H9 (cell line): ENCODE data around the gene IRF7. TPM values are rescaled to one million over a fixed set of nuclear protein-coding genes. Genes with fewer than 3 reads are reported as not detected.

Source experiments
- DNase-seq: peaks from one replicate; pipeline ENCODE4 v3.0.0-alpha.2; 2017
- H2AFZ ChIP-seq: one replicate; pipeline ENCODE4 v1.6.1; 2013; ENCODE audit warnings: mild to moderate bottlenecking, low read length, control low read depth, moderate library complexity
- H2AK5ac ChIP-seq: 2 replicates; pipeline ENCODE4 v1.6.1; 2013; ENCODE audit warnings: low read length, control low read depth, mixed read lengths; ENCODE audit not compliant: insufficient read length
- H2BK120ac ChIP-seq: one replicate; pipeline ENCODE4 v1.6.1; 2013; ENCODE audit warnings: low read depth, mild to moderate bottlenecking, low read length, control low read depth, inconsistent platforms; ENCODE audit not compliant: poor library complexity, severe bottlenecking
- H2BK12ac ChIP-seq: 2 replicates; pipeline ENCODE4 v1.6.1; 2013; ENCODE audit warnings: low read length, control low read depth, mixed read lengths, low read depth; ENCODE audit not compliant: insufficient read length
- H2BK15ac ChIP-seq: 2 replicates; pipeline ENCODE4 v1.6.1; 2013; ENCODE audit warnings: low read depth, low read length, control low read depth
- H2BK20ac ChIP-seq: one replicate; pipeline ENCODE4 v1.6.1; 2013; ENCODE audit warnings: low read depth, mild to moderate bottlenecking, low read length, control low read depth, inconsistent platforms; ENCODE audit not compliant: poor library complexity, severe bottlenecking
- H2BK5ac ChIP-seq: 2 replicates; pipeline ENCODE4 v1.6.1; 2013; ENCODE audit warnings: low read length, control low read depth, mixed read lengths; ENCODE audit not compliant: insufficient read length
- H3K14ac ChIP-seq: 2 replicates; pipeline ENCODE4 v1.6.1; 2013; ENCODE audit warnings: low read length, control low read depth; ENCODE audit not compliant: insufficient read depth
- H3K18ac ChIP-seq: 2 replicates; pipeline ENCODE4 v1.6.1; 2013; ENCODE audit warnings: low read depth, mild to moderate bottlenecking, mixed read lengths, low read length, control low read depth; ENCODE audit not compliant: insufficient read length
- H3K23ac ChIP-seq: 2 replicates; pipeline ENCODE4 v1.6.1; 2013; ENCODE audit warnings: low read length, control low read depth, mixed read lengths, low read depth; ENCODE audit not compliant: insufficient read length
- H3K23me2 ChIP-seq: 2 replicates; pipeline ENCODE4 v1.6.1; 2013; ENCODE audit warnings: low read depth, mild to moderate bottlenecking, mixed read lengths, low read length, control low read depth; ENCODE audit not compliant: insufficient read length, poor library complexity, severe bottlenecking
- H3K27ac ChIP-seq: 2 replicates; pipeline ENCODE4 v1.5.1; 2013; ENCODE audit warnings: low read length, control low read depth, mixed read lengths, low read depth; ENCODE audit not compliant: insufficient read length
- H3K27me3 ChIP-seq: 2 replicates; pipeline ENCODE4 v1.6.1; 2013; ENCODE audit warnings: low read length, control low read depth, inconsistent platforms; ENCODE audit not compliant: insufficient read depth
- H3K4ac ChIP-seq: 2 replicates; pipeline ENCODE4 v1.6.1; 2013; ENCODE audit warnings: low read depth, mild to moderate bottlenecking, control low read depth, inconsistent platforms, low read length, moderate library complexity
- H3K4me1 ChIP-seq: 2 replicates; pipeline ENCODE4 v1.6.1; 2013; ENCODE audit warnings: low read length, control low read depth, inconsistent platforms; ENCODE audit not compliant: insufficient read depth
- H3K4me2 ChIP-seq: 2 replicates; pipeline ENCODE4 v1.6.1; 2013; ENCODE audit warnings: low read length, control low read depth, mixed read lengths; ENCODE audit not compliant: insufficient read length, insufficient read depth
- H3K56ac ChIP-seq: 2 replicates; pipeline ENCODE4 v1.6.1; 2013; ENCODE audit warnings: low read depth, mild to moderate bottlenecking, mixed read lengths, low read length, control low read depth; ENCODE audit not compliant: insufficient read length
- H3K79me1 ChIP-seq: 2 replicates; pipeline ENCODE4 v1.6.1; 2013; ENCODE audit warnings: low read depth, mild to moderate bottlenecking, moderate library complexity, low read length, control low read depth, inconsistent platforms; ENCODE audit not compliant: insufficient read depth, poor library complexity, severe bottlenecking
- H3K79me2 ChIP-seq: 2 replicates; pipeline ENCODE4 v1.6.1; 2013; ENCODE audit warnings: low read length, control low read depth, inconsistent platforms; ENCODE audit not compliant: insufficient read depth
- H3K9ac ChIP-seq: 2 replicates; pipeline ENCODE4 v1.6.1; 2013; ENCODE audit warnings: low read length, control low read depth, mixed read lengths; ENCODE audit not compliant: insufficient read length; ENCODE audit errors: extremely low read depth
- H3K9me3 ChIP-seq: one replicate; pipeline ENCODE4 v1.6.1; 2013; ENCODE audit warnings: low read depth, low read length, inconsistent platforms; ENCODE audit not compliant: control insufficient read depth
- H3T11ph ChIP-seq: one replicate; pipeline ENCODE4 v1.6.1; 2013; ENCODE audit warnings: mild to moderate bottlenecking, low read length, control low read depth, inconsistent platforms
- H4K20me1 ChIP-seq: one replicate; pipeline ENCODE4 v1.6.1; 2013; ENCODE audit not compliant: control insufficient read depth, insufficient read length, insufficient read depth
- H4K5ac ChIP-seq: 2 replicates; pipeline ENCODE4 v1.6.1; 2013; ENCODE audit warnings: low read depth, mild to moderate bottlenecking, mixed read lengths, low read length, control low read depth; ENCODE audit not compliant: insufficient read length
- H4K8ac ChIP-seq: replicated peaks from 2 replicates; pipeline ENCODE4 v1.6.1; 2013; ENCODE audit warnings: low read length, control low read depth, mixed read lengths, low read depth; ENCODE audit not compliant: insufficient read length
- H4K91ac ChIP-seq: 2 replicates; pipeline ENCODE4 v1.6.1; 2013; ENCODE audit warnings: low read depth, mild to moderate bottlenecking, moderate library complexity, mixed read lengths, low read length, control low read depth; ENCODE audit not compliant: insufficient read length
- H3K27ac Mint-ChIP-seq, 3 experiments: 2 replicates in 2 of 3; 3 replicates in 1 of 3; pipeline ENCODE4 v1.8.0; 2020 to 2021; ENCODE audit warnings: mixed read lengths in 3 of 3, mild to moderate bottlenecking in 1 of 3, moderate library complexity in 1 of 3
- H3K27me3 Mint-ChIP-seq: 2 replicates; pipeline ENCODE4 v1.8.0; 2021; ENCODE audit warnings: low read depth, mild to moderate bottlenecking, moderate library complexity, mixed read lengths
- H3K36me3 Mint-ChIP-seq, 3 experiments: 2 replicates in 2 of 3; 3 replicates in 1 of 3; pipeline ENCODE4 v1.8.0; 2020 to 2021; ENCODE audit warnings: low read depth in 3 of 3, mixed read lengths in 3 of 3; ENCODE audit not compliant: insufficient read depth in 1 of 3
- H3K4me1 Mint-ChIP-seq, 2 experiments: 2 replicates each; pipeline ENCODE4 v1.8.0; 2020; ENCODE audit warnings: mixed read lengths in 2 of 2
- H3K4me3 Mint-ChIP-seq, 2 experiments: 2 replicates in 1 of 2; 3 replicates in 1 of 2; pipeline ENCODE4 v1.8.0; 2020 to 2021; ENCODE audit warnings: mild to moderate bottlenecking in 2 of 2, mixed read lengths in 2 of 2, moderate library complexity in 1 of 2
- H3K9me3 Mint-ChIP-seq, 2 experiments: 2 replicates in 1 of 2; 3 replicates in 1 of 2; pipeline ENCODE4 v1.8.0; 2020; ENCODE audit warnings: mild to moderate bottlenecking in 2 of 2, mixed read lengths in 2 of 2, moderate library complexity in 1 of 2
- WGBS: extraction: QIAGEN DNeasy Blood & Tissue Kit; methylation state at CpG from one replicate; pipeline ENCODE4 v1.1.7; 2013; ENCODE audit warnings: missing lambda C conversion rate, low lambda C conversion rate, mixed read lengths; ENCODE audit not compliant: insufficient read length; ENCODE audit errors: extremely low coverage; 5-methylcytosine and 5-hydroxymethylcytosine counted together
- total RNA-seq: library from RNA; stranded (reverse); gene quantifications from 2 replicates; pipeline ENCODE4 v1.2.1, GENCODE V29; 2021
- TF ChIP-seq, protein P1 (sequence below): fragments of 200-600 bp; sonication (generic); conservative IDR thresholded peaks from 3 replicates; pipeline ENCODE4 v1.8.0; 2021; ENCODE audit warnings: antibody characterized with exemption, mild to moderate bottlenecking

IRF7 gene
- total RNA-seq, 1 experiment from 2014 or later, result 9.8 TPM

DNA sequence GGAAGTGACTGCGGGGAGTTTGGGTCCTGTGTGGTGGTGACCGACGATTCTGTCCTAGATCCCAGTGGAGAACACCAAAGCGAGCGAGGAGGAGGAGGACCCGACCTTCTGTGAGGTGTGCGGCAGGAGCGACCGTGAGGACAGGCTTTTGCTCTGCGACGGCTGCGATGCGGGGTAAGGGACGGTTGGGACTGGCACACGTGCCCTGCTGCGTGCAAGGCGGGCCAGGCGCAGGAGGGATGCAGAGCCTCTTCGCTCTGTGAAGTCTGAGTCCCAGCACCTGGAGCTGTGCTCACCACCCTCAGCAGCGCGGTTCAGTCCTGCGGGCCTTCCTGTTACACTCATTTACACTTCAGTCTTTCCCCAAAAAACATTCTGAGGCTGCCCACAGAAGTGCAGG is 23.2 kb downstream of the IRF7 start:
- no peak overlapping the region for H2BK15ac ChIP-seq
- no peak for DNase-seq
- H3K79me2 ChIP-seq, result no peaks in the 10 kb centered on the region; the same call in 1 of the 2 replicates

More for the DNA sequence above, 23.2 kb downstream of the IRF7 start:
- Mint-ChIP-seq H3K9me3 (no peaks in the 10 kb centered on the region; a peak in 1 of 5 replicates), H3K27me3 (0 out of 2 replicates have a peak, but pooled peaks cover 2% of the 10 kb centered on the region), H3K36me3 (peaks cover 63 to 93% (median 92%) of the 10 kb centered on the region in 3 experiments), H3K4me1 (no peaks in the 10 kb centered on the region), H3K27ac (peak overlapping the region in 2 of 3 experiments; percentile 69 to 73; a peak in 2 of 7 replicates), H3K4me3 (no peak overlapping the region)
- no peak overlapping the region for H3K18ac ChIP-seq
- no peaks in the 10 kb centered on the region for H3K23me2 ChIP-seq
- no peak overlapping the region for H2AFZ ChIP-seq
- peaks cover 4% of the 10 kb centered on the region for H3K79me1 ChIP-seq
- H3K14ac ChIP-seq, result no peak overlapping the region
- no peak overlapping the region for H4K8ac ChIP-seq
- no peak overlapping the region for H3K27ac ChIP-seq
- H3K4me1 ChIP-seq, result no peaks in the 10 kb centered on the region
- TF ChIP-seq, protein P1, sequence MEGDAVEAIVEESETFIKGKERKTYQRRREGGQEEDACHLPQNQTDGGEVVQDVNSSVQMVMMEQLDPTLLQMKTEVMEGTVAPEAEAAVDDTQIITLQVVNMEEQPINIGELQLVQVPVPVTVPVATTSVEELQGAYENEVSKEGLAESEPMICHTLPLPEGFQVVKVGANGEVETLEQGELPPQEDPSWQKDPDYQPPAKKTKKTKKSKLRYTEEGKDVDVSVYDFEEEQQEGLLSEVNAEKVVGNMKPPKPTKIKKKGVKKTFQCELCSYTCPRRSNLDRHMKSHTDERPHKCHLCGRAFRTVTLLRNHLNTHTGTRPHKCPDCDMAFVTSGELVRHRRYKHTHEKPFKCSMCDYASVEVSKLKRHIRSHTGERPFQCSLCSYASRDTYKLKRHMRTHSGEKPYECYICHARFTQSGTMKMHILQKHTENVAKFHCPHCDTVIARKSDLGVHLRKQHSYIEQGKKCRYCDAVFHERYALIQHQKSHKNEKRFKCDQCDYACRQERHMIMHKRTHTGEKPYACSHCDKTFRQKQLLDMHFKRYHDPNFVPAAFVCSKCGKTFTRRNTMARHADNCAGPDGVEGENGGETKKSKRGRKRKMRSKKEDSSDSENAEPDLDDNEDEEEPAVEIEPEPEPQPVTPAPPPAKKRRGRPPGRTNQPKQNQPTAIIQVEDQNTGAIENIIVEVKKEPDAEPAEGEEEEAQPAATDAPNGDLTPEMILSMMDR, result no peak
- H3K23ac ChIP-seq, result no peak overlapping the region
- H2BK120ac ChIP-seq, result no peak overlapping the region
- H4K20me1 ChIP-seq, result no peaks in the 10 kb centered on the region
- no peak overlapping the region for H2AK5ac ChIP-seq
- no CpG with 5 or more reads among the region's 22 CpGs for WGBS
- no peak overlapping the region for H2BK20ac ChIP-seq
- H3K56ac ChIP-seq, result no peak overlapping the region
- H3K4me2 ChIP-seq, result no peak overlapping the region
- no peak overlapping the region for H2BK12ac ChIP-seq
- H2BK5ac ChIP-seq, result no peak overlapping the region
- H3K9me3 ChIP-seq, result no peaks in the 10 kb centered on the region
- no peak overlapping the region for H4K91ac ChIP-seq
- no peaks in the 10 kb centered on the region for H3K27me3 ChIP-seq
- no peak overlapping the region for H3T11ph ChIP-seq
- no peak overlapping the region for H3K9ac ChIP-seq
- H3K4ac ChIP-seq, result no peak overlapping the region
- no peak overlapping the region for H4K5ac ChIP-seq
